HG03439 (cell line): ENCODE results near the gene DENND5B.
"Not testable (repeated sequence)": the region's sequence is repeated elsewhere in the genome, so short reads cannot be mapped to it uniquely, and the experiment has no call there.

Experiments
- ATAC-seq: cut with Tn5 transposase; IDR thresholded peaks from one replicate; pipeline ENCODE4 v1.9.1; 2021; ENCODE audit warnings: mild to moderate bottlenecking, moderate library complexity; ENCODE audit not compliant: unreplicated experiment

The DENND5B gene

GRCh38 chr12:31590642-31591379, at the start of gene DENND5B:
TSS of gene DENND5B (minus strand) at chr12:31591136. CDS start at chr12:31590832, 304 bp downstream.
- peak; percentile 45 for ATAC-seq

- ATAC-seq: no peak
These were observed 43.7 kb upstream of the DENND5B start for GRCh38 chr12:31634620-31635019.

- no peak for ATAC-seq
These were observed 42.5 kb upstream of the DENND5B start for GRCh38 chr12:31633464-31633863.

- ATAC-seq: no peak
These were observed 40.9 kb upstream of the DENND5B start for GRCh38 chr12:31631809-31632208.

- no peak for ATAC-seq
These were observed 40.2 kb upstream of the DENND5B start for GRCh38 chr12:31631023-31631724.

GRCh38 chr12:31629756-31630732, 39.1 kb upstream of the DENND5B start:
- ATAC-seq: no peak

GRCh38 chr12:31627456-31628054, 36.6 kb upstream of the DENND5B start:
- ATAC-seq: no peak

GRCh38 chr12:31626270-31626995, 35.5 kb upstream of the DENND5B start:
- ATAC-seq: no peak

- ATAC-seq: no peak
These were observed 31.1 kb upstream of the DENND5B start for GRCh38 chr12:31622038-31622437.

GRCh38 chr12:31620311-31620710, 29.4 kb upstream of the DENND5B start:
- no peak for ATAC-seq

GRCh38 chr12:31618228-31619025, 27.5 kb upstream of the DENND5B start:
- no peak for ATAC-seq

- ATAC-seq: no peak
These were observed 21.9 kb upstream of the DENND5B start for GRCh38 chr12:31612819-31613218.

GRCh38 chr12:31608299-31608698, 17.4 kb upstream of the DENND5B start:
- ATAC-seq: not testable (repeated sequence)

GRCh38 chr12:31605531-31605930, 14.6 kb upstream of the DENND5B start:
- ATAC-seq: no peak

- peak; percentile 97 for ATAC-seq
These were observed 12.6 kb upstream of the DENND5B start for GRCh38 chr12:31603546-31604009.

GRCh38 chr12:31600750-31601149, 9.8 kb upstream of the DENND5B start:
- no peak for ATAC-seq

- no peak for ATAC-seq
These were observed 9.3 kb upstream of the DENND5B start for GRCh38 chr12:31600252-31600651.

- ATAC-seq: peak; percentile 31
These were observed 8.1 kb upstream of the DENND5B start for GRCh38 chr12:31599053-31599452.

- no peak for ATAC-seq
These were observed 6.1 kb upstream of the DENND5B start for GRCh38 chr12:31597066-31597465.
